ENCODE results near the gene DCAF6.
A peak's percentile ranks its signal among the peaks of the same experiment; 100 is the strongest.
"Not testable (repeated sequence)": the region's sequence is repeated elsewhere in the genome, so short reads cannot be mapped to it uniquely, and the experiment has no call there.

Gene DCAF6

DNA sequence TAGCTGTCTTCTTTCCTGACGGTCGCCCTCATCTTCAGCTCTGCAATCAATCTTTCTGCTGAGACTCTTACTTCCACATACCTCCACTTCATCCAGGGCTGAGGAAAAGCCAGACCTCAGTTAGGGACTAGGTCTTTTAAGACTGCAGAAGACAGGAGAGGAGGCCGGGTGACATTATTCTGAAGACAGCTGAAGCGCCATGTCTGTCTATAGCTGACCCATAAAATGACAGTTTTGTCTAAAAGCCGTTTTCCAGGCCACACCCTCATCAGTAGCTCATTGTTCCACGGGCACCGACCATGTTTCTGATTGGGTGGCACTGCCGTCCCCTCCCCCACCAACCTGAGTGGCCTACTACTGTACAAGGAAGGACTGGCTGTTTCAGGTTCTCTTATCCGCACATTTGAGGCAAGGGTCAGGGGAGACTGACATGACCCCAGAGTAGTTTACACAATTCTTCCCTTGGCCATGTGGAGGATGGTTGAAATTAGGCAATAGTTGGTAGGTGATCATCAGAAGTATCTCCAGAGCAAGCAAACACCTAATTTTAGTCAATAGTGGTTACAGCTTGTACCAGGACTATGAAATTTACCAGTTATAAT is 22.5 kb upstream of the DCAF6 start, which contains the start of gene ADCY10:
ADCY10 (minus strand) TSS at position 240 of the 602 bp plus-strand sequence. CDS start 8,994 bp downstream, outside the sequence.
- DNase-seq, result no peak
- TF ChIP-seq GATA1 (IDR thresholded peaks at IDR 0.05; ENCODE audit: low read depth, low read length), result no peak
- no peak for TF ChIP-seq POLR2A (IDR thresholded peaks at IDR 0.05; ENCODE audit: low read length)

DNA sequence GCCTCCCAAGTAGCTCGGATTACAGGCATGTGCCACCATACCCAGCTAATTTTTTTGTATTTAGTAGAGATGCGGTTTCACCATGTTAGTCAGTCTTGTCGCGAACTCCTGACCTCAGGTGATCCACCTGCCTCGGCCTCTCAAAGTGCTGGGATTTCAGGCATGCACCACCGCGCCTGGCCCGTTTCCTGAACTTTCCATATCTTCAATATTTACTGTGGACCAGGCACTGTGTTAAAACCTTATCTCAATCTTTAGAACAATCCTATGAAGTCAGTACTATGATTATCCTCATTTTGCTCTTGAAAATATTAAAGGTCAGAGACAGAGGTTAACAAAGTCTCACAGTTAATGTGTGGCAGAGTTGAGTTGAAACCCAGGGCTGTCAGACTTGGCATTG is 20.9 kb upstream of the DCAF6 start:
- no peak for DNase-seq

DNA sequence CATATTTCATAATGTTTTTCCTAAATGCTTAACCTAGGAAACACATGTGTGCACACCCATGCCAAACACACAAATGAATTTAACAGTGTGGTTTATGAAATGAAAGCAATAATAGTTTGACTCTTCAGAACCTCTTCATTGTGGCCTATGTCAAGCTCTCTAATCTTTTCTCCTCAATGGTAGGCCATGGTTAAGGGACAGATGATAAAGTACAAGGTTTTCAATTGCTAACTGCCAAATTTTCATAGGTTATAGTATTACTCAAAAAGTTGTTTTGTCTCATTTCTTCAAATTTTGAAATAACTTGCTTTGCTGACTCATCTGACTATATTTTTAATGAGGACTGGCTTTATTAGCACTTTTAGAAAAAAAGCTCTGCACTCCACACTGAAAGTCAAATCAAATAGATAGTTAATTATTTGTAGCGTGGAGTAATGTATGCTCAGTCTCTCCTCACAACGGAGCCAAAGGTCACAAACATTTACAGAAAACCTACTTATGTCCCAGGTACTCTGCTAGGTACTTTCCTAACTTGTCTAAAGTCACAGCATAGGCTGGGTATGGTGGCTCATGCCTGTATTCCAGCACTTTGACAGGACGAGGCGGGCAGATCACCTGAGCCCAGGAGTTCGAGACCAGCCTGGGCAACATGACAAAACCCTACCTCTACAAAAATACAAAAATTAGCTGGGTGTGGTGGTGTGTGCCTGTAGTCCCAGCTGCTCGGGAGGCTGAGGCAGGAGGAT is 19.5 kb upstream of the DCAF6 start:
- DNase-seq, result no peak
- TF ChIP-seq POLR2A (IDR thresholded peaks at IDR 0.05; ENCODE audit: low read length), result no peak
- TF ChIP-seq GATA1 (IDR thresholded peaks at IDR 0.05; ENCODE audit: low read depth, low read length), result no peak

More for the DNA sequence above, 20.9 kb upstream of the DCAF6 start:
- TF ChIP-seq GATA1 (IDR thresholded peaks at IDR 0.05; ENCODE audit: low read depth, low read length), result no peak
- no peak for TF ChIP-seq POLR2A (IDR thresholded peaks at IDR 0.05; ENCODE audit: low read length)

GRCh38 chr1:167922023-167922422 is 14.5 kb upstream of the DCAF6 start:
- TF ChIP-seq GATA1 (IDR thresholded peaks at IDR 0.05; ENCODE audit: low read depth, low read length) (no peak), POLR2A (IDR thresholded peaks at IDR 0.05; ENCODE audit: low read length) (no peak)
- peak in 1 of 2 experiments; percentile 21 for DNase-seq

GRCh38 chr1:167922611-167923074 is 13.8 kb upstream of the DCAF6 start:
- DNase-seq, result peak in 1 of 2 experiments; percentile 41
- TF ChIP-seq POLR2A (IDR thresholded peaks at IDR 0.05; ENCODE audit: low read length), result no peak
- TF ChIP-seq GATA1 (IDR thresholded peaks at IDR 0.05; ENCODE audit: low read depth, low read length), result no peak

DNA sequence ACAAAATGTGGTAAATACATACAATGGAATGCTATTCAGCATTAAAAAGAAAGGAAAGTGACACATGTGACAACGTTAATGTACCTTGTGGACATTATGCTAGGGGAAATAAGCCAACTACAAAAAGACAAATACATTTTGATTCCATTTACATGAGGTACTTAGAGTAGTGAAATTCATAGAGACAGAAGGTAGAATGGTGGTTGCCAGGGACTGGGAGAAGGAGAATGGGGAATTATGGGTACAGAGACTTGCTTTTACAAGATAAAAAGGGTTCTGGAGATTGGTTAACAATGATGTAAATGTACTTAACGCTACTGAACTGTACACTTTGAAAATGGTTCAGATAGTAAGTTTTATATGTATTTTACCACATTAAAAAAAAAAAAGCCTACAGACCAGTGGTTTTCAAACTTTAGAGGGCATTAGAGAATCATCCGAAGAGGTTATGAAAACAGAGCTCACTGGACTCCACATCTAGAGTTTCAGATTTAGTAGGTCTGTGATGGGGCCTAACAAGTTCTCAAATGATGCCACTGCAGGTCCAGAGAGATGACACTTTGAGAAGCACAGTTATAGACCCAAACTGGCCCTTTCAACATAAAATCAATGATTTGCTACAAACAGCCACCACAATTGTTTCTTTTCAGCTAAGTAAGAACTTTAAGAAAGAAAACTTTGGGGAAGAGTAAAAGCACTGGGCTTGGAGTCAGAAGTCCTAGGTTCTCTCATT is 13.0 kb upstream of the DCAF6 start:
- peak in 1 of 2 experiments; percentile 70 for DNase-seq
- TF ChIP-seq POLR2A (IDR thresholded peaks at IDR 0.05; ENCODE audit: low read length) (no peak), GATA1 (IDR thresholded peaks at IDR 0.05; ENCODE audit: low read depth, low read length) (no peak)

DNA sequence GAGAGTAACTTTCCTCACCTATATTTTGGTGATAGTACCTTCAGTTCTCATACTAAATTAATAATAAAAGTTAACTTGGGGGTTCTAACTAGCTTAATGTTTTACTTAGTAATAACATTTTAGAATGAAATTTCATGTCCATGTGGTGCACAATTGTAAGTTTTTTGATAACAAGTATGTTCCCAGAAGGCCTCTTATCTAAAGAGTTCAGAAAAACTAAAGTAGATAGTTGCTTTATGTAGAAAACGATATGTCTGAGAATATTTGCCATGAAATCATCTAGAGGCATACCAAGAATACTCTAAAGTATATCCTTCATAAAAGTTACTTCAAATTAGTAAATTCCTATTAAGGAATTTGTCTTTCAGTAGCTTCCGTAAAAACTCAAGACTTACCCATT is 12.4 kb upstream of the DCAF6 start:
- TF ChIP-seq GATA1 (IDR thresholded peaks at IDR 0.05; ENCODE audit: low read depth, low read length) (no peak), POLR2A (IDR thresholded peaks at IDR 0.05; ENCODE audit: low read length) (peak; percentile 23)

DNA sequence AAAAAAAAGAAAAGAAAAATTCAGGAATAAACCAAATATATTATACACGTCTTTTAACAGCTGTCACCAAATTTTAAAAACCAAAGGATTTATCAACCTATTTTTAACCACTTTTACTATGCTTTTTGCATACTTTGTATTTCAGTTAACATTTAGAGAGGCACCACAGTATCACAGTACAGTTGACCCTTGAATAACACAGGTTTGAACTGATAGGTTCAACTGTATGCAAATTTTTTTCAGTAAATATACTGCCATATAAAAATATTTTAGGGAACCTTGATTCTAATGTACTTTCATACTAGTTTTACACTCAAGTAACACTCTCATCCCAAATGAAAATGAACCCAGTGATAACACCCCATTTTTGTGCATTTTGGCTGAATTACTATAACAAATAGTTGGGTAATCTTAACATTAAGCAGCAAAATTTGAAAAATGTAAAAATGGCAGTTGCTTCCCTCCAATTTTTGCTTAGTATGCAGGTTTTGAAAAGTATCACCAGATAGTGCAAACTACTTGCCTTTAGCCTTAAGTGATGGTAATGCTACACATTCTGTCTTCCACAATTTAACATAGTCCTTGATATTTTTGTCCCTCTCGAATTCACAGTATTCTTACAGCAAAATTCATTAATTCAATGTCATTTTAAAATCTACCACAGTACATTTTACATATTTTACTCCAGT is 11.8 kb upstream of the DCAF6 start:
- peak; percentile 60 to 66 for DNase-seq
- TF ChIP-seq POLR2A (IDR thresholded peaks at IDR 0.05; ENCODE audit: low read length) (no peak), GATA1 (IDR thresholded peaks at IDR 0.05; ENCODE audit: low read depth, low read length) (no peak)

More for the DNA sequence above, 12.4 kb upstream of the DCAF6 start:
- DNase-seq, result peak; percentile 70 to 76

GRCh38 chr1:167926486-167926997 is 9.9 kb upstream of the DCAF6 start:
- no peak for TF ChIP-seq GATA1 (IDR thresholded peaks at IDR 0.05; ENCODE audit: low read depth, low read length)
- TF ChIP-seq POLR2A (IDR thresholded peaks at IDR 0.05; ENCODE audit: low read length), result no peak

DNA sequence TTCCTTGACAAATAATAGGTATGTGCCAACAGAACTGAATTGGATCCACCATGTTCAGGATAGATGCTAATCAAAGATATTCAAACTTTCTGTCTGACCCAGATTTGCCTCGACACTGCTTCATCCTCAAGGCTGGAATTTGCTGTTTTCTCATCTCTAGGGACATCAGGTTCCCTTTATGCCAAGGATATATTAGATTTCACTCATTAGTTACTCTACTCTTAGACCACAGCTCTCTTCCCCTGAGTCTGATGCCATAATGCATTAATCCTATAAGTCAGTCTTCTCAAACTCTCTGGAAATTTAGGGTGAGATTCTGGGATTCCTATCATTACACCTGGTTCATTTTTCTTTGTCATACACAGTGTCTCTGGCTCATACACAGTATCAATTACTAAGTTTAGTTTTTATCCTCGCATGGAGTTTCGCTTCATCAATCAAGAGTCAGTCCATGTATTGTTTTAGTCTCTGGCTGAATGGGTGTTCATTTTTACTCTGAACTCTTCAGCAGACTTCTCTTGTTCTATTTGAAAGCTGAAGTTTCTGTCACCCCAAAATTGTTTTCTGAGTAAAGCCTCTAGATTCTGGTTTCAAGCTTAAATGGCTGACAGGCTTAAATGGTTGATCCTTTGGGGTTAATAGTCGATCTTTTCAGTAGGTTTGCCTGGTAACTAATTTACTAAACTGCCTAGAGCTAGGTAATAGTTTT is 9.3 kb upstream of the DCAF6 start:
- no peak for DNase-seq
- no peak for TF ChIP-seq GATA1 (IDR thresholded peaks at IDR 0.05; ENCODE audit: low read depth, low read length)
- TF ChIP-seq POLR2A (IDR thresholded peaks at IDR 0.05; ENCODE audit: low read length), result no peak

More at GRCh38 chr1:167926486-167926997, 9.9 kb upstream of the DCAF6 start:
- peak; percentile 28 to 33 for DNase-seq

- TF ChIP-seq POLR2A (IDR thresholded peaks at IDR 0.05; ENCODE audit: low read length), result no peak
- TF ChIP-seq GATA1 (IDR thresholded peaks at IDR 0.05; ENCODE audit: low read depth, low read length), result no peak
- DNase-seq, result peak in 1 of 2 experiments; percentile 31
Measured at GRCh38 chr1:167928457-167928852, 8.0 kb upstream of the DCAF6 start.

- DNase-seq, result not testable (repeated sequence)
Measured at GRCh38 chr1:167928919-167929318, 7.6 kb upstream of the DCAF6 start.

DNA sequence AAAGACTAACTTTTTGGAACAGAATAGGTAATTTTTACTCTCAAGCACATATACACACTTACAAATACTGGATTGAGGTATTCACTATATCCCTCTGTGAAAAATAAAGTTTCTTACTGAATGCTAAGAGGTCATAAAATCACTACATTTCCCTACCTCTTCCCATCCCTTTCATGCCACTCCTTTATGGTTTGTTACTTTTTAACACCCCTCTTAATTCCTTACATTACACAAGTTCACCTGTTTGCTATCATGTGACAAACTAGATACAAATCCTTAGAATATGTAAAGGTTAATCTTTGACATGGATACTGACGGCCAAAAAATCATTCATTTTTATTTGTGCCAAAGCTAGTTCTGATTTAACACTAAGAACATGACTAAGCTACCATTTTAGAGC is 6.8 kb upstream of the DCAF6 start:
- no peak for DNase-seq

More for the DNA sequence above, 6.8 kb upstream of the DCAF6 start:
- no peak for TF ChIP-seq POLR2A (IDR thresholded peaks at IDR 0.05; ENCODE audit: low read length)
- no peak for TF ChIP-seq GATA1 (IDR thresholded peaks at IDR 0.05; ENCODE audit: low read depth, low read length)
